GM21423 (cell line): ENCODE results near the gene SPANXA2.
"Not testable (repeated sequence)": the region's sequence is repeated elsewhere in the genome, so short reads cannot be mapped to it uniquely, and the experiment has no call there.

Source experiments
- ATAC-seq: cut with Tn5 transposase; IDR thresholded peaks from one replicate; pipeline ENCODE4 v1.9.1; 2021; ENCODE audit warnings: mild to moderate bottlenecking, moderate library complexity; ENCODE audit not compliant: unreplicated experiment

SPANXA2 gene

GRCh38 chrX:141589408-141589807, at the start of gene SPANXA2:
Gene SPANXA2, plus strand, starts transcription at chrX:141589708. Its CDS starts 60 bp downstream, at chrX:141589768.
- ATAC-seq: not testable (repeated sequence)

GRCh38 chrX:141542551-141542950, 47.0 kb upstream of the SPANXA2 start:
- not testable (repeated sequence) for ATAC-seq

GRCh38 chrX:141584638-141585037, 4.9 kb upstream of the SPANXA2 start, which contains the start of gene SPANXA1:
Gene SPANXA1, minus strand, starts transcription at chrX:141584738. Its CDS starts 60 bp downstream, at chrX:141584678.
- ATAC-seq: not testable (repeated sequence)

GRCh38 chrX:141609111-141609510, 19.6 kb downstream of the SPANXA2 start:
- ATAC-seq: no peak

GRCh38 chrX:141619336-141619735, 29.8 kb downstream of the SPANXA2 start:
- no peak for ATAC-seq

GRCh38 chrX:141632124-141632523, 42.6 kb downstream of the SPANXA2 start:
- no peak for ATAC-seq

- ATAC-seq: no peak
Observed at GRCh38 chrX:141638550-141638949, 49.0 kb downstream of the SPANXA2 start.
